NCI-H2029 treated with DMSO at 0.1 percent for 48 hours (cell line): Measurements from ENCODE around the gene HTR2A.

ENCODE experiments used
- DNase-seq: peaks from one replicate; lab custom pipeline; 2025; lab: John Stamatoyannopoulos, UW

Gene HTR2A

GRCh38 chr13:46868091-46868490, 28.8 kb downstream of the HTR2A start:
- DNase-seq: no peak

DNA sequence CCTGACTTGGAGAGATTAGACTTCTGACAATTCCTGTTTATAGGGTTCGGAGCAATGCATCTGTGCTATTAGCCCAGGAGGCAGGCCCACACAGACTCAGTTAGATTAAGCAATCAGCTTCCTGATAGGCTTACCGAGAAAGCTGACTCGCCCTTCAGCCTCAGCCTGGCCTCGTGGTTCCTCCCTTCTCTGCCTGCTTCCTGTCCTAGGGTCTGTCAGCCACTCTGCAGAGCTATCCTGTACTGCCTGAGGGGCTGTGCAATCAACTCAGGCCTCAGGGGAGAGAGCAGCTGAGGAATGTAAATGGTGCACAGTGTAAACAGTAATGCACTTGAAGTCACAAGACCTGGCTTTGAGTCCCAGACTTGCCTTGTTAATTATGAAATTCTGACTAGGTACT, 30.7 kb downstream of the HTR2A start:
- no peak for DNase-seq

GRCh38 chr13:46864941-46865340, 31.9 kb downstream of the HTR2A start:
- DNase-seq: no peak

GRCh38 chr13:46861959-46862358, 34.9 kb downstream of the HTR2A start:
- no peak for DNase-seq

GRCh38 chr13:46860722-46861121, 36.1 kb downstream of the HTR2A start:
- DNase-seq: no peak

DNA sequence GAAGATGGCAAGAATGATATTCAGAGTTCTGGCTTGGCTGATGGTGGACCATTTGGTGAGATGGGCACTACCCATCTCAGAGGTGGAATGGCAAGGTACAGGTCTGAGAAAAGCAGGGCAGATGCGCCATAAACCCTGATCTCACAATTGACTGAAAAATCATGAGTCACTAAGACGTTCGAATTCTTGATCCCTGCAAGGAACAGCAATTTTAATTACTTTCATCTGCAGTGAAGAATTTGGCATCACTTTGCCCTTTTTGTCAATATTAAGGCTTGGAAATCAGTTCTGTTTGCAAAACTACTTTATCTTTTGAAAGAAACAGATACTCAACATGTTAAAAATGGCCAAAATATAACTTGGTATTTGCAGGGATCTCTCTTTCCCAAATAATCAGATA, 38.1 kb downstream of the HTR2A start:
- no peak for DNase-seq

GRCh38 chr13:46858163-46858562, 38.7 kb downstream of the HTR2A start:
- DNase-seq: no peak

- no peak for DNase-seq
Measured at GRCh38 chr13:46855664-46856063, 41.2 kb downstream of the HTR2A start.

- DNase-seq: no peak
Measured at GRCh38 chr13:46855166-46855565, 41.7 kb downstream of the HTR2A start.

GRCh38 chr13:46852168-46852567, 44.7 kb downstream of the HTR2A start:
- no peak for DNase-seq

DNA sequence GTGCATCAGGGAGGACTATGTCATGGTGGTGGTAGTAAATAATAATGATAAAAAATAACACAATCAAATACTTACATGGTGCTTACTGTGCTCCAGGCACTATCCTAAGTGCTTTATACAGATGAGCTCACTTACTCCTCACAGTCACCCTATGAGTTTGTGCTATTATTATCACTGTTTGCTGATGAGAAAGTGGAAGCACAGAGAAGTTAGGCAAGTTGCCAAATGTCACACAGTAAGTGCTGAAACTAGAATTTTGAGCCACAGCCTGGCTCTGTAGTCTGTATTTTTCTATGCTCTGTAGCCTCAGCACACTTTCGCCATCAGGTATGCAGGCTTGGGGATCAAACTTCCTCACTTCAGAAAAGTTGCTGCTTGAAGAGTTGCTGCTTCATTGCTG, 46.6 kb downstream of the HTR2A start:
- no peak for DNase-seq

DNA sequence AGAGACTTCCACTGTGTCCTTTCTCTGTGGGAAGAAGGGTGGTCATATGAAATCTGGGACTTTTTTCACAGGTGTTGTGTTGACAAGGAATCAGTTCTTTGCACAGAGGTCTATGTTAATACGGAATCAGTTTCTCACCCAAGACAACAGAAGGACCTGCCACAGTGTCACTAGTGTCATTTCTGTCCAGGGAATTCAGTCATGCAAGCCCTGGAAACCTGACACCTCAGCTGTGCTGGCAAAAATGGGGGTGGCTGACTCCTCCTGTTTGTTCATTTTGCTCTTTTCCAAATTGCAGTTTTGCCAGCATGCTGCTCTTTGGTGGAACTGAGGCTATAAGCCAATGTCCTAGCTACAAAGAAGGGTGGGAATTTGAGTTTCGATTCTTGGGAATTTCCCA, 50.1 kb downstream of the HTR2A start:
- no peak for DNase-seq

- DNase-seq: no peak
Measured at GRCh38 chr13:46845146-46845545, 51.7 kb downstream of the HTR2A start.

DNA sequence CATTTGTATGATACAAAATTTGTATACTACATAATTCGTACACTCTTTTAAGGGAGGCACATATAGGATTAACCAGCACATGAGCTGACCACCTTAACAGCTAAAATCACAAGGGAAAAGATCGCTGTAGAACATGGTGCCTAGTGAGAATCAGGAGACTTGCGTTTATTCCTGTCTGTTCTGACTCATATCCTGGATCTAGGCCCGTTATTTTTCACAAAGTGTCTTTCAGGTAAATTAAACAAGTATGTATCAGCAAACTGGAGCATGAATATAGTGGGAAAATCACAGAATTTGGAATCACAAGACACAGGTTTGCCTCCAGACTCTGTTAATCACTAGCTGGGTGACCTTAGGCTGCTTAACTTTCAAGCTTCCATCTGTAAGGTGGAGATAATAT, 52.4 kb downstream of the HTR2A start:
- DNase-seq: no peak

DNA sequence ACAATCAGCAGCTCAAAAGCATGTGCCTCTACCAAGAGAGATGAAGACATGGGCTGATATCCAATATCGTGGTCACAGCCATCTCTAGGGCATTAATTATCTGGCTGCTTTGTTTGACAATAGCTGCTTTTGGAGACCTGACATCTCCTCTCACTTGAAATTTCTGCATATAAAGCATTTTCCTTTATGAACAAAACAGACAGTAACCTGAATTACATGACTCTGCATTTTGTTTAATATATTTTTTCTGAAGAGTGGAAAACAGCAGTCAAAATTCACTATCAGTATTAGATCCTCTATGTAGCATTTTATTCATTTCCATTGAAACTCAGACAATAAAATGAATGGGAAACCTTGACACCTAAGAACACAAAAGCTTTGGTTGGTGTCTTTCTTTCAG, 57.5 kb downstream of the HTR2A start:
- no peak for DNase-seq

- DNase-seq: no peak
Measured at GRCh38 chr13:46834657-46835056, 62.2 kb downstream of the HTR2A start.

DNA sequence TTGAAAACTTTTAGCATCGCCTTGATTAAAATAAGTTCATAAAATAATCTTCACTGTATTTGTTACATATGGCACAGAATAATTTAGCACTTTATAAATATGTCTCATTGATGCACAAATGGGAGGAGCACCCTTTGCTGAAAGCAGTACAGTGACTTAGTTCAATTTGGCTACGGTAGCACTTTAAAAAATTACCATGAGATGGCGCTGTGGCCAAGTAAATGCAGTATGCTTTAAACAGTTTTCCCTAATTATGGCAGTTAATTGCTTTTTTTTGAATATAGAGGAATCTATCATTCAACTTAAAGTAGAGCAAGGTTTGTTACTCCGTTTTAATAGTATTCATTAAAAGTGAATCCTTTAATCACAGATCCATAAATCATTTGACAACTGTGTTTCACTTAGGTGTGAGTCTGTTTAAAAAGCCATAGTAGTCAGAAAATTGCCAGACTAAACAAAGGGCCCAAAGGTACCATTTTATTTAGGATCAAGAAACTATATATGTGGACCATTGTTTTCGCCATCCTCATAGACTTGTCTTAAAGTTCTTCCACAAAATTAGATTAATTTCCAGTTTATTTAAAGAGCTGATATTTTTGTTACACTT, 65.2 kb downstream of the HTR2A start:
- no peak for DNase-seq

- DNase-seq: no peak
Measured at GRCh38 chr13:46830405-46831005, 66.3 kb downstream of the HTR2A start.

DNA sequence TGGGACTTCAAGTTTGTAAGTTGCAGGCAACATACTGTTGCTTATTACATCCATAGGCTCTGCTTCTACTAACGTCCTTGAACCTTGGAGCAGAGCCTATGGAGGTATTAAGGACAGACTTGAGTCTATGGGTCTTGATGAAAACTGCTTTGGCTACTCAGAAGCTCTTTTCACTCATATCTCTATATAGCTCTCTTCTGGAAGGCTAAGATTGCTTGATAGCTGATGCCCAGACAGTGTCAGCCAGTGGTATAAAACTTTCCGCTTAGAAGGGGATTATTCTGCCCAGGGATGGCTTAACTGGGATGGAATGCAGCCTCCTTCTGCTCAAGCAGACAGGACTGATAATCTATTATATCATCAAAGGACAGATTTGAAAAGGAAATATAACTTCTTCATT, 74.3 kb downstream of the HTR2A start:
- DNase-seq: no peak

GRCh38 chr13:46817838-46818476, 78.9 kb downstream of the HTR2A start:
- DNase-seq: no peak

- DNase-seq: no peak
Measured at GRCh38 chr13:46817095-46817494, 79.8 kb downstream of the HTR2A start.

GRCh38 chr13:46816371-46816770, 80.5 kb downstream of the HTR2A start:
- no peak for DNase-seq

GRCh38 chr13:46812301-46812797, 84.5 kb downstream of the HTR2A start:
- no peak for DNase-seq

GRCh38 chr13:46810440-46810839, 86.4 kb downstream of the HTR2A start:
- DNase-seq: no peak
